ENCODE measurements around the gene DNAJC11.
"Not testable (repeated sequence)": the region's sequence is repeated elsewhere in the genome, so short reads cannot be mapped to it uniquely, and the experiment has no call there.

Gene DNAJC11

GRCh38 chr1:6701437-6702153 lies at the start of gene DNAJC11:
TSS of gene DNAJC11 (minus strand) at chr1:6701816. CDS start at chr1:6701800, 16 bp downstream.
- peak; percentile 97 for DNase-seq

GRCh38 chr1:6750490-6750889 lies 48.9 kb upstream of the DNAJC11 start:
- no peak for DNase-seq

GRCh38 chr1:6747674-6748073 lies 46.1 kb upstream of the DNAJC11 start:
- DNase-seq = no peak

- DNase-seq = peak; percentile 63
Observed at GRCh38 chr1:6745073-6745472, 43.5 kb upstream of the DNAJC11 start.

GRCh38 chr1:6743189-6744101 lies 41.8 kb upstream of the DNAJC11 start:
- DNase-seq = peak; percentile 60

- not testable (repeated sequence) for DNase-seq
Observed at GRCh38 chr1:6742676-6743188, 41.1 kb upstream of the DNAJC11 start.

GRCh38 chr1:6738987-6739676 lies 37.5 kb upstream of the DNAJC11 start:
- DNase-seq = no peak

- DNase-seq = no peak
Observed at GRCh38 chr1:6732942-6733341, 31.3 kb upstream of the DNAJC11 start.

GRCh38 chr1:6731905-6732304 lies 30.3 kb upstream of the DNAJC11 start:
- no peak for DNase-seq

- DNase-seq = no peak
Observed at GRCh38 chr1:6730880-6731279, 29.3 kb upstream of the DNAJC11 start.

GRCh38 chr1:6730473-6730872 lies 28.9 kb upstream of the DNAJC11 start:
- DNase-seq = no peak

GRCh38 chr1:6727535-6727934 lies 25.9 kb upstream of the DNAJC11 start:
- peak; percentile 85 for DNase-seq

- no peak for DNase-seq
Observed at GRCh38 chr1:6726253-6726652, 24.6 kb upstream of the DNAJC11 start.

GRCh38 chr1:6724517-6725141 lies 23.0 kb upstream of the DNAJC11 start:
- DNase-seq = no peak

- DNase-seq = no peak
Observed at GRCh38 chr1:6723621-6724428, 22.2 kb upstream of the DNAJC11 start.

- no peak for DNase-seq
Observed at GRCh38 chr1:6711174-6711573, 9.6 kb upstream of the DNAJC11 start.

- DNase-seq = no peak
Observed at GRCh38 chr1:6704746-6705145, 3.1 kb upstream of the DNAJC11 start.

GRCh38 chr1:6703016-6703415 lies 1.4 kb upstream of the DNAJC11 start:
- DNase-seq = no peak

- no peak for DNase-seq
Observed at GRCh38 chr1:6700853-6701436, 671 bp downstream of the DNAJC11 start.

GRCh38 chr1:6699915-6700314 lies 1.7 kb downstream of the DNAJC11 start:
- DNase-seq = not testable (repeated sequence)

- no peak for DNase-seq
Observed at GRCh38 chr1:6695868-6696267, 5.7 kb downstream of the DNAJC11 start.
